ENCODE measurements around the gene CHMP6.

Gene CHMP6

GRCh38 chr17:81031566-81032550, 40.2 kb downstream of the CHMP6 start:
- peaks cover 27% of the 10 kb centered on the region for H3K4me1 ChIP-seq (ENCODE audit: control insufficient read depth, insufficient read depth, low read length)
- H3K9me3 ChIP-seq (ENCODE audit: control insufficient read depth, low read length): no peaks in the 10 kb centered on the region
- peaks cover 18% of the 10 kb centered on the region for H3K27me3 ChIP-seq (ENCODE audit: control insufficient read depth, insufficient read depth, low read length, poor library complexity, severe bottlenecking)
- WGBS, 2 experiments: 92% methylated on average over 40 to 41 of the region's 41 CpGs
- no peak overlapping the region for H3K4me3 ChIP-seq (ENCODE audit: insufficient read depth, low read depth, low read length)
- no peak overlapping the region for H3K27ac ChIP-seq (ENCODE audit: insufficient read depth, low read depth, low read length, poor library complexity, severe bottlenecking)
- no peaks in the 10 kb centered on the region for H3K36me3 ChIP-seq (ENCODE audit: control insufficient read depth, insufficient read depth, low read length)

DNA sequence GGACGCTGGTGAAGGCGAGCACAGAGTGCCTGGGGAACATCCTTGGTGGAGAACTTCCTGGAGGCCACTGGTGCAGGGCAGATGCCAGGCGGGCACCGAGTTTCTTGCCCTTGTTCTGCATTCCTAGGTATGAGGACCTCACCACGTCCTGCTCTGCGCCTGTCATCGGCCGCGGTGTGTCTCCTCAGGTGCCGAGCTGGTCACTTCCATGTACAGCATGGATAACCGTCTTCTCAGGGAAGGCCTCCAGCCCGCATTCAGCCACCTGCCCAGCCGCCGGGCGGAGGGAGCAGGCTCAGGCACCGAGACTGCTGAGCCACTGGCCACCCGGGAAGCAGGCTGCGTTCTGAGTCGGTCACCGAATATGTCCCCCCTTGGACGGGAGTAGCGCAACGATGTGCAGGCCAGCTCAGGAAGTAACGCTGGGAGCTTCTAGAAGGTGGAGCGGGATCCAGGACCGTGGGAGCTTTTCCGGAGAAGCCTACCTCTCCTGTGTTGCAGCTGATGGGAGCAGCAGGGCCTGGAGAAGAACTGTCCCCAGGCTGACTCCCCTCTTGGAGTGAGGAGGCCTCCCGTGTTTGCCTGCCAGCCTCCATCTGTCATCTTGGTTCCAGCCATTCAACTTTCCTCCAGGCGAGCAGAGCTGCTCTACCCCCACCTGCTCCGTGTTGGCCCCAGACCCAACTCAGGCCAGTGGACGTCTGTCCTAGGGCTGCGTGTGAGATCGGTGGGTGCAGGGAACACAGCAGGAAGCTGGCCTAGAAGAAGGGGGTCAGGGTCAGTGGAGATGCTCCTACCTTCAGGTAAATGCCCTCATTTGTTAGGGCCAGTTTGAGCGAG, 41.2 kb downstream of the CHMP6 start:
- Histone ChIP-seq H3K27me3 (ENCODE audit: control insufficient read depth, insufficient read depth, low read length, poor library complexity, severe bottlenecking) (peaks cover 18% of the 10 kb centered on the region), H3K4me1 (ENCODE audit: control insufficient read depth, insufficient read depth, low read length) (peaks cover 31% of the 10 kb centered on the region), H3K27ac (ENCODE audit: insufficient read depth, low read depth, low read length, poor library complexity, severe bottlenecking) (no peak overlapping the region), H3K9me3 (ENCODE audit: control insufficient read depth, low read length) (no peaks in the 10 kb centered on the region), H3K36me3 (ENCODE audit: control insufficient read depth, insufficient read depth, low read length) (no peaks in the 10 kb centered on the region), H3K4me3 (ENCODE audit: insufficient read depth, low read depth, low read length) (no peak overlapping the region)
- WGBS, 2 experiments: 91 to 92% methylated on average over 34 of the region's 34 CpGs

DNA sequence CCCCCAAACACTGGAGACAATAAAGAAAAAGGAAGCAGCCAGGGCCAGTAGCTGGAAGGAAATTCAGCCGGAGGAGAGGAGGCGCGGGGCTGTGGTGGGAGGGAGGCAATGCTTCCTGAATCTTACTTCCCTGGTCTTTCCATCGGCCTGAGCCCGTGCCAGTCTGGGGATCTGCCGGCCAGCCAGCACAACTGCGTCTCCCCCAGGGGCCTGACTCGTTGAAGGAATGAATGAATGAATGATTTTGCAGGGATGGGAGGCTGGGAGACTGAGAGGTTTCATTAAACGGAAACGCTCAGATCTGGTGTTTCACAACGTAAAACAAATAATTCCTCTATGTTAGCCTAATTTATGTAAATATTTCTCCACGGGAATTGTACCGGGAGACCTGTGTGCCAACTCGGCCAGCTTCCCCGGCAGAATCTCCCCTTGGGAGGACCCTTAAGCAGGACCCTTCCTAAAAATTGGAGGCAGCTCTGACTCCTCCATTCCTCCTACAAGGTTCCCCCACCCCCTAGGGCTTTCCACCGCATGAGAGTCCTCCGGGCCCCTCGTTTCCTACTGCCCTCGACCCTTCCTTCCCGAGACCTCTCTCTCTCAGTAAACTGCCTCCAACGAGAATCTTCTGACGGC, 42.0 kb downstream of the CHMP6 start:
- Histone ChIP-seq H3K4me3 (ENCODE audit: insufficient read depth, low read depth, low read length) (peak overlapping the region; percentile 63), H3K36me3 (ENCODE audit: control insufficient read depth, insufficient read depth, low read length) (no peaks in the 10 kb centered on the region), H3K9me3 (ENCODE audit: control insufficient read depth, low read length) (no peaks in the 10 kb centered on the region), H3K4me1 (ENCODE audit: control insufficient read depth, insufficient read depth, low read length) (peaks cover 23% of the 10 kb centered on the region), H3K27me3 (ENCODE audit: control insufficient read depth, insufficient read depth, low read length, poor library complexity, severe bottlenecking) (peaks cover 18% of the 10 kb centered on the region), H3K27ac (ENCODE audit: insufficient read depth, low read depth, low read length, poor library complexity, severe bottlenecking) (no peak overlapping the region)
- WGBS, 2 experiments: 22 to 24% methylated on average over 22 of the region's 22 CpGs

DNA sequence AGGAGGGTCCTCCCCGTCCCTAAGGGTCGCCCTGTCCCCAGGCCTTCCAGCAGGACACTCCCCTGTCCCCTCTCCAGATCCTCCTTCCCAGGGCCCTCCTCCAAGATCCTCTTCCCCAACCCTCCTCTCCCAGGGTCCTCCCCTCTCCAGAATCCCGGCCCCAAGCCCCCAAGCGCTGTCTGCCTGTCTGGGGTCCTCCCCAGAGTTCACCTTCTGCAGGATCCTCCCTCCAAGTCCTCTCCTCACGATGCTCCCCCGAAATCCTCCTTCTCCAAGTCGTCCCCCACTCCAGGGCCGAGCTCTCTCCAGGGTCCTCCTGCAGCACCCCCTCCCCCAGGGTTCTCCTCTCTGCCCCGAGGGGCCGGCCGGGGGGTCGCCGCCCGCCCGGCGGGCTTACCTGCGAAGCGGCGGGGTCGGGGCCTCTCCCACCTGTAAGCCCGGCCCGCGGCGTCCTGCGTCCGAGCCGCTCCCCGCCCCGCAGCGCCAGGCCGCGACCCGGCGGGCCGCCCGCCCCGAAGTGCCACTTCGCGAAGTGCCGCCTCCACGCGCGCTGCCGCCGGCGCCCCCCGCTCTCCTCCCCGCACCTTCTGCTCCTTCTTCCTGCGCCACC, 42.6 kb downstream of the CHMP6 start:
- H3K36me3 ChIP-seq (ENCODE audit: control insufficient read depth, insufficient read depth, low read length): no peaks in the 10 kb centered on the region
- H3K9me3 ChIP-seq (ENCODE audit: control insufficient read depth, low read length): no peaks in the 10 kb centered on the region
- peaks cover 18% of the 10 kb centered on the region for H3K27me3 ChIP-seq (ENCODE audit: control insufficient read depth, insufficient read depth, low read length, poor library complexity, severe bottlenecking)
- H3K4me3 ChIP-seq (ENCODE audit: insufficient read depth, low read depth, low read length): peak overlapping the region; percentile 63
- H3K27ac ChIP-seq (ENCODE audit: insufficient read depth, low read depth, low read length, poor library complexity, severe bottlenecking): no peak overlapping the region
- WGBS, 2 experiments: 0% methylated on average over 49 of the region's 49 CpGs
- peaks cover 19% of the 10 kb centered on the region for H3K4me1 ChIP-seq (ENCODE audit: control insufficient read depth, insufficient read depth, low read length)

DNA sequence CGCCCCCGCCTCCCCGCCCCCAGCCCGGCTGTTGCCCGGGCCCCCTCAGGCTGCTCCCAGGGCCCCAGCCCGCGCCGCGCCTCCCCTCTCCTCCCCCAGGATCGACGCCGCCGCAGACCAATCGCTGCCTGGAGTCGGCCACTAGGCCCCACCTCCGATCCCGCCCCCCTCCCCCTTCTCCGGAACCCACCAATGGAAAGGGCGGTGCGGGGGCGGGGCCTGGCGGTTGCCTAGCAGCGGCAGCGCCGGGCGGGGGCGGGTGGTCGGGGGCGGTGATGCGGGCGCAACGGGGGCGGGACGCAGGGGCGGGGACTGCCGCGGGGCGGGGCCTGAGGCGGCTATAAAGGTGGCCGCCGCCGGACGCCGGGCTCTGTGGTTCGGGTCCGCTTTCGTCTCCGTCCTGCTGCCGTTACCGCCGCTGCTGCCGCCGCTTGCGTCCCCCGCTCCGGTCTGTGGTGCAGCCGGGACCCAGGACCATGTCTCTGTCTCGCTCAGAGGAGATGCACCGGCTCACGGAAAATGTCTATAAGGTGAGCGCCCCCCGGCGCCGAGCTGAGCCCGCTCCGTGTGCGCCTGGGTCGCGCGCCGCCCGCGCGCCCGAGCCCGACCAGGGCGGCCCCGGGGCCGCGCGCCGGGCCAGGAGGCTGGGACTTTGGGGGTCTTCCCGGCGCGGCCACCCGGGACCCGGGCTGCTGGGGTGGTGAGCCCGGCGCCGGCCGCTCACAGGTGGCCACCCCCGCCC, 43.3 kb downstream of the CHMP6 start, which contains the start of gene BAIAP2:
BAIAP2 (plus strand) TSS at position 373 of the 742 bp plus-strand sequence; CDS start at position 477, 104 bp downstream.
- H3K27ac ChIP-seq (ENCODE audit: insufficient read depth, low read depth, low read length, poor library complexity, severe bottlenecking): no peak within 1 kb of the TSS
- 0% methylated on average over 89 to 90 of the region's 92 CpGs for WGBS, 2 experiments
- no peaks in the 10 kb centered on the region for H3K9me3 ChIP-seq (ENCODE audit: control insufficient read depth, low read length)
- H3K4me3 ChIP-seq (ENCODE audit: insufficient read depth, low read depth, low read length): peak within 1 kb of the TSS; percentile 63
- H3K36me3 ChIP-seq (ENCODE audit: control insufficient read depth, insufficient read depth, low read length): no peaks in the 10 kb centered on the region
- H3K4me1 ChIP-seq (ENCODE audit: control insufficient read depth, insufficient read depth, low read length): peaks cover 23% of the 10 kb centered on the region
- peaks cover 18% of the 10 kb centered on the region for H3K27me3 ChIP-seq (ENCODE audit: control insufficient read depth, insufficient read depth, low read length, poor library complexity, severe bottlenecking)

GRCh38 chr17:81035521-81036196, 44.0 kb downstream of the CHMP6 start:
- Histone ChIP-seq H3K9me3 (ENCODE audit: control insufficient read depth, low read length) (no peaks in the 10 kb centered on the region), H3K4me1 (ENCODE audit: control insufficient read depth, insufficient read depth, low read length) (peaks cover 30% of the 10 kb centered on the region), H3K27ac (ENCODE audit: insufficient read depth, low read depth, low read length, poor library complexity, severe bottlenecking) (no peak overlapping the region), H3K36me3 (ENCODE audit: control insufficient read depth, insufficient read depth, low read length) (no peaks in the 10 kb centered on the region), H3K4me3 (ENCODE audit: insufficient read depth, low read depth, low read length) (peak overlapping the region; percentile 59), H3K27me3 (ENCODE audit: control insufficient read depth, insufficient read depth, low read length, poor library complexity, severe bottlenecking) (peaks cover 18% of the 10 kb centered on the region)
- WGBS, 2 experiments: 4% methylated on average over 65 to 66 of the region's 66 CpGs

- H3K27ac ChIP-seq (ENCODE audit: insufficient read depth, low read depth, low read length, poor library complexity, severe bottlenecking): no peak overlapping the region
- peaks cover 18% of the 10 kb centered on the region for H3K27me3 ChIP-seq (ENCODE audit: control insufficient read depth, insufficient read depth, low read length, poor library complexity, severe bottlenecking)
- H3K4me1 ChIP-seq (ENCODE audit: control insufficient read depth, insufficient read depth, low read length): peaks cover 33% of the 10 kb centered on the region
- H3K36me3 ChIP-seq (ENCODE audit: control insufficient read depth, insufficient read depth, low read length): no peaks in the 10 kb centered on the region
- WGBS, 2 experiments: 81 to 82% methylated on average over 24 of the region's 24 CpGs
- peak overlapping the region; percentile 59 for H3K4me3 ChIP-seq (ENCODE audit: insufficient read depth, low read depth, low read length)
- no peaks in the 10 kb centered on the region for H3K9me3 ChIP-seq (ENCODE audit: control insufficient read depth, low read length)
These were observed 44.7 kb downstream of the CHMP6 start for GRCh38 chr17:81036197-81036941.

GRCh38 chr17:81037026-81037797, 45.6 kb downstream of the CHMP6 start:
- Histone ChIP-seq H3K4me3 (ENCODE audit: insufficient read depth, low read depth, low read length) (no peak overlapping the region), H3K4me1 (ENCODE audit: control insufficient read depth, insufficient read depth, low read length) (peaks cover 33% of the 10 kb centered on the region), H3K27ac (ENCODE audit: insufficient read depth, low read depth, low read length, poor library complexity, severe bottlenecking) (no peak overlapping the region), H3K36me3 (ENCODE audit: control insufficient read depth, insufficient read depth, low read length) (no peaks in the 10 kb centered on the region), H3K9me3 (ENCODE audit: control insufficient read depth, low read length) (no peaks in the 10 kb centered on the region), H3K27me3 (ENCODE audit: control insufficient read depth, insufficient read depth, low read length, poor library complexity, severe bottlenecking) (peaks cover 18% of the 10 kb centered on the region)
- WGBS, 2 experiments: 90 to 91% methylated on average over 28 of the region's 28 CpGs

Measured in ectodermal cell (in vitro differentiated cells).